Measurements from ENCODE around the gene EDARADD.

DNA sequence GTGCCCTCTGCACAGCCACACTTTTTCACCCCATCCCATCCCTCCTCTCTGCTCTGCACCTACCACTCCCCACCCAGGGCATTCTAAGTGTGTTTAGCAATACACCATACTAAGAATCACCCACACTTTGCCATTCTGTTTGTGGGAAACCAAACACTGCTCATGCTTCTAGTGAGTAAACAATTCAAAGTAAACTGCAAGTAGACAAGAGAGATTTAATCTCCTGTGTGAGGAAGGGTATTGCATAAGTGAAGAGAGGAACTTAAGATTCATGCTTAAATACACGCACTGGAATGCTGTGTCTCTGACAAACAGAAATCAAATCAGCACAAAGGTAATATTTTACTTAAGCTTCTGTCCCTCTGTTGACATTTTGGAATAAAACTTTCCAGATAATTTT is 4.8 kb upstream of the EDARADD start:
- TF ChIP-seq CTCF (IDR thresholded peaks at IDR 0.05), result no peak
- TF ChIP-seq POLR2A (IDR thresholded peaks at IDR 0.05), result no peak
